Right hindlimb (tissue), 1 donor: ENCODE measurements around the gene CD8B2.
A peak's percentile ranks its signal among the peaks of the same experiment; 100 is the strongest.
"Not testable (repeated sequence)": the region's sequence is repeated elsewhere in the genome, so short reads cannot be mapped to it uniquely, and the experiment has no call there.

ENCODE experiments used
- DNase-seq: peaks from one replicate; pipeline ENCODE4 v3.0.0-alpha.2; 2018

The CD8B2 gene

DNA sequence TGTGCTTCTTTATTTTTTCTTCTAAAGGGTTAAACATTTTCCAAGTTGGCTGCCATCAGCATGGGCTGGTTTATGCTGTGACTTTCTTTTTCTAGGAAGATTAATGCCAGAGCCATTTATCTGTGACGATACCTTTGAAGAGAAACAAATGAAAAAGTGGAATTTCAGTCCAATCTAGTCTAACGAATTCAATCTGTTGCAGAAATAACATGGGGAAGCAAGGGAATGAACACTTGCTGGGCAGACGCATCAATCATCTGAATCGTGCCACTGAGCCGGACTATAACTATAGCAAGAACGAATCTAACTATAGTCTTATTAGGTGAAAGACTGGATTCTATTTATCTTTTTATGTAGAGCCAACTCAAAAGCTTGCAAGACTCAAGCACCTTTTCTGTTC, 66.2 kb downstream of the CD8B2 start:
- DNase-seq: no peak

DNA sequence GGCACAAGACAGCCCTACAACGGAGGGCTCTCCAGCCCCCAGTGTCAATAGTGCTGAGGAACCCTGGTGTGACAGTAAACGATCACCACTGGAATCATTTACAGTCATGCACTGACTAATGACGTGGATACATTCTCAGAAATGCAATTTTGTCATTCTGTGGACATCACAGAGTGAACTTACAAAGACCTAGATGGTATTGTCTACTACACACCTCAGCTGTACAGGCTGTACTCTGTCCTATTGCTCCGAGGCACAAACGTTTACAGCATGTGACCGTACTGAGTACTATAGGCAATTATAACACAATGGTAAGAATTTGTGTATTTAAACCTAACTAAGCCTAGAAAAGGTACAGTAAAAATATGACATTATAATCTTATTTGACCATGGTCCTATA, 67.2 kb downstream of the CD8B2 start:
- no peak for DNase-seq

DNA sequence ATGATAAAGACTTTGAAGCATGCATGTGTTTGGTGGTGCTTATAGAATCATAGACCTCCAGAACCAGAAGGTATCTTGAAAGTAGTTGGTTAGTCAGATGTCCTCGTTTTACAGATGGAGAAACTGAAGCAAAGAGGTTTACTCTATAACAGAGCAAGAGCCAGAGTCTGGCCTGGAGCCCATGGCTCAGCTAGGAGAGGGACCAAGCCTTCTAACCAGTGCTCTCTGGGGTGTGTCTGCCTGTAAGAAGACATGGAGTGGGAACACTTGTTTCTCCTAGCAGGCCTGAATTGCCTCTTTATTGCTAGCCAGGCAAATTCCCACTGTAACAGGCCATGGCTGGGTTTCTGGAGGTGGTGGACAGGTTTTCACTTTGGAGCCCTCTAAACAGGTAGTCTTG, 67.9 kb downstream of the CD8B2 start:
- no peak for DNase-seq

DNA sequence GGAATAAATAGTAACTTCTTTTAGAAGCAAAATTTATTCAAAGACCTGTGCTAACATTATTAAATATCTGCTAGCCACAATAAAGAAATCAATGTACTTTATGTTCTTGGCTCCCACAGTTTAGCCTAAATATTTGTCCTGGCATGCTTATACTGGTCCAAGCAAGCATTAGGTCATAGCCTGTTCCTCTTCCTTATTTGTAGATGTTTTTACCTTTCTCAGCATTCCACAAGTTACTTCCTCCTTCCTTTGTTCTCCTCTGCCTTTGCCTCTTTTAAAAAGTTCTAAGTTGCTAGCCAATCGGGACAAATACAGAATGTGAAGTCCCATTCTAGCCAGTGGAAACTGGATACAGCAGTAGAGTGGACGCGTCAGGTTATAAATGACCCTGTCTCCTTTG, 72.6 kb downstream of the CD8B2 start:
- DNase-seq: not testable (repeated sequence)

DNA sequence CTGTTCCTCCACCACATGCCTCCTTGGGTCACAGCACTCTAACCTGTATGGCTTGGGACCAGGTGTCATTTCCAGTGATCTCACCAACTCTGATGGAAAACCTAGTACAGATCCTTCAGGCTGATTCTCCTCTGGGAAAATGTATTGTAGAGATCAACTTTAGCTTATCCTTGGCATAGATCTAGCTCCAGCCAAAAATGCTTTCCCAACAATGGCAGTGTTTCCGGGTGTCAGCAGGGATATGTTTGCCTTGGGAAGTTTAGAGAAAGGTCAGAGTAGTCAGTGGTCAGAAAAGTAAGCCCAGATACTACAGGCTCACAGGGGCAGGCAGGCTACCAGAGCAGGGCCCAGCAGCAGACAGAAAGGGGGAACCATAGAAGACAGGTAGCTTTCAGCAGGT, 73.6 kb downstream of the CD8B2 start:
- no peak for DNase-seq

DNA sequence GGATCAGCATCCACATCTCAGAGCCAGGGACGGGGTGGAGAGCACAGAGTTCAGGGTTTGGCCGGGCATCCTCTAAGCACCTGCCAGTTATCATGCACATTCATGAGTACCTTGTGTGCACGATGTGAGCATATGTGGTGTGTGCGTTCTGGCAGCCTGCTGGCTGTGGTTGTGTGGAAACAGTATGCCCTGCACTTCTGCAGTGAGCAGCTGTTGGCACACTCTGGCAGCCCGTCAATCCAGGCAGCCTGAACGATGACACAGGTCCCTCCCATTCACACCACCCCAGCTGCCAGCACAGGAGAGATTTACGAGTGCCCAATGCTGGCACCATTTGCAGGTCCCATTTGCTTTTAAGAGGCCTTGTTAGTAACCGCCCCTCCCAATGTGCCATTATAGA, 74.2 kb downstream of the CD8B2 start:
- DNase-seq: peak; percentile 77

DNA sequence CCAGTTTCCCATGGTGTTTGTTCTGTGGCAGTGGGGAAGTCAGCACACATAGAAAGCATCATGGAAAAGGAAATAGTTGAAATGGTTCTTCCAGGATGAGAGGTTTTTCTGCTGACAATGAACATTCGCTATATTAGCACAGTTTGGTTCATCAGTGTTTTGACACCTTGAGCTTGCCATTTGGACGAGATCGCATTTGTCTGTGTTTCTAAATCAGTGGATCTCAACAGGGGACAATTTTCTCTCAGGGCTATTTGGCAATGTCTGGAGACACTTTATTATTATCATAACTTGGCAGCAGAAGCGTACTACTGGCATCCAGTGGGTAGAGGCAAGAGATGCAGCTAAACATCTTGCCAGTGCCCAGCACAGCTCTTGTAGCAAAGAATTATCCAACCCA, 74.6 kb downstream of the CD8B2 start:
- no peak for DNase-seq

DNA sequence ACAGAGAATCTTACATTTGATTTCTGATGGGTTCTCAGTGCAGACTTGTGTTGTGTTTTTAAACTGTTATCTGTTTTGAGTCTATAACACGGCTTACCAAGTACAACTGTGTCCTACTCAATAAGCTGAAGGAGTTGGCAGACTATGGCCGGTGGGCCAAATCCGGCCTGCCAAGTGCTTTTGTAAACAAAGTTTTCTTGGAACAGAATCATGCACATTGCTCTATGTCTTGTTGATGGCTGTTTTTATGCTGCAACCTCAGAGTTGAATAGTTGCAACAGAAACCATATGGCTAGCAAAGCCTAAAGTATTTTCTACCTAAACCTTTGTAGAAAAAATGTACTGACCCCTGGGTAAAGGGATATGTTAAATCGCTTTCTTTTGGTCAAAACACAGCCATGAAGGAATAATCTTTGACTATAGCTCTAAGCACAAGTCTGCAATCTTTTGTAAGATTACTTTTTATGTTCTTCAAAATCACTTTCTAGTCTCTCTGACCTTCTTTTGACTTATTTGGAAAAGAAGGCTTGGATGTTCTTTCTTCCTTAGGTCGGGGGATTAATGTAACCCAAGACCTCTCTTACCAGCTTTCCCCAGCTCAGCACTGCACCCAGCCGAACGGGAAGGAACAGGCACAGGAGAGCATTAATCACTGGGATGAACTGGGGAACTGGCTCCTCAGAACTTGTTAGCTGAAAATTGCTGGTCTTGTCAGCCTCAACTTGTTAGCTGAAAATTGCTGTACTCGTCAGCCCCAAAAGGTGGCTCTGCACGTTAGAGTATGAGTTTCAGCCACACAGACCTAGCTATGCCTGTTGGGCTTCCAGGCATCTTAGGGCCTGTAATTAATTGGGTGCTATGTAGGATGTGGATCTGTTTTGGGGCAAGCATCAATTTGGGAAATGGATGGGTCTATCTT, 75.4 kb downstream of the CD8B2 start:
- DNase-seq: no peak

DNA sequence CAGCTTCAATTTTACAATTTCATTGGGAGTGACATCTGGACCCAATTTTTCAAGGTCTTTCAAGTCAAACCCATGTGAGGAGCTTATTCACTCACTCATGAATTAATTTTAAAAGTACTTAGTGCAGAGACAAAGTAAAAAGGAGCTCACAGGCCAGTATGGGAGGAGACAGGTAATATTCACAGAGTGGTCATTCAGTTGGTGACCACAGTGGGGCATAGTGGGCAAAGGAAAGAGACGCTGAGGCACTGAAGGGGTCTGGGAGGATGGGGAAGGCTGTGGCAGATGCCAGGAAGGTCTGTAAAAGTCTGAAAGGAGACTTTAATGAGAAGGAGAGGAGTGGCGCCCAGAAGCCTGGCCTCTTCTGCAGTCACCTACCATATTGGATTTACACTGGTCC, 76.0 kb downstream of the CD8B2 start:
- no peak for DNase-seq

DNA sequence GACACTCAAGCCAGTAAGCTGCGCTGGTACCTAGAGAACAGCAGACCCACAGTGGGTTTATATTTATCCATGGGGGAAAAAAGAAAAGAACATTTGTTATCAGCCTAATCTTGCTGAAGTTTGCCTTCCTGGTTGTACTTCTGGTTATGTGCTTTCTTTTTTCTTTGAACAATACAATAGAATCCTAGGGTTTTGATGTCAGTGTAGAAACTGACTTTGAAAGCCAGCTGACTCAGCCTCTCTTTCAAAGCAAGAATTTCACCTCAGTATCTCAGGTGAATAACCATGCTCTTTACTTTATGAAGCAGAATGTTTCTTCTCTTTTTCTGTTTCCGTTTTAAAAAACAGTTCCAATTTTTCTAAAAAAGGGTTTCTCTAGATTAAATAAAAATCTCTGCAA, 78.4 kb downstream of the CD8B2 start:
- DNase-seq: no peak

DNA sequence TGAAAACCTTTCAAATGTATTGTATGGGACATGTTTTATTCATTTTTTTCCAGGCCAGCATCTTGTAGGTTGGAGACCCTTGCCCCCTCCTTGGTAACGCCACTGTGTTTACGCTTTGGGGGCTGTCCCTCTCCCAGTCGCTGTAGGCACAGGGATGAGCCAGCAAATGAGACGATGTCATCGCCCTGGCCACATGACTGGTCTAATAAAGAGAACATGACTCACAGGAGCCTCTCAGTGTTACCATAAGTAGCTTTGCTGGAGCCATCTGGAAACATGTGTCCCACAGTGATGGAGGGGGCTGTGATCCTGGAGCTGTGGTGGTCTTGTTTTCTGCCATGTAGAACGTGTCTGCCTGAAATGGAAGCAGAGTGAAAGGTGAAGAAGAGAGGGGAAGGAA, 78.9 kb downstream of the CD8B2 start:
- peak; percentile 38 for DNase-seq

DNA sequence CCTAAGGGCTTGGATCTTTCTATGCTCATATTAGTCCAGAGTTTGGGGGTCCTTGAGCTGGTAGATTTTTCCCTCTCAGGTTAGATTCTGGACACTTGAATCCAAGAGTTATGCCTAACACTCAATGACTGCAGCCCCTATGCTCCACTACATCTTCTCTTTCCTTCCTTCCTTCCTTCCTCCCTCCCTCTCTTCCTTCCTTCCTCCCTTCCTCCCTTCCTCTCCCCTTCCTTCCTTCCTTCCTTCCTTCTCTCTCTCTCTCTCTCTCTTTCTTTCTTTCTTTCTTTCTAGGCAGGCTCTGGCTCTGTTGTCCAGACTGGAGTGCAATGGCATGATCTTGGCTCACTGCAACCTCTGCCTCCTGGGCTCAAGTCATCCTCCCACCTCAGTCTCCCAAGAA, 79.3 kb downstream of the CD8B2 start:
- not testable (repeated sequence) for DNase-seq

DNA sequence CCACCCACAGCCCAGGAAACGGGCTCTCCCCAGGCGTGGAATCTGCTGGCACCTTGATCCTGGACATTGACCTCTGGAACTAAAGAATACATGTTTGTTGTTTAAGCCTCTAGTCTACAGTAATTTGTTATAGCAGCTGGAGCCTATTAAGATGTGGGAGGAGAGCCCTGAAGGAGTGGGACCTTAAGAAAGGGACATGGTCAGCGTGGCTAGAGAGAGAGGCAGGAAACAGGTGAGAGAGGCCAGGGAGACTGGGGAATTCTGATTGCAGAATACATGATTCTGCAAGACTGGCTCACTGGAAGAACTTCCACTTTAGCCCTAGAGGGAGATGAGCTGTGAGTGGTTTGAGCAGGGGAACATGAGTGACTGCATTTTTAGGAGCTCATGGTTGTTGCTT, 83.2 kb downstream of the CD8B2 start:
- no peak for DNase-seq
